Left ventricle myocardium inferior (tissue), 1 donor: Measurements from ENCODE around the gene HAUS3. TPM values are rescaled to one million over a fixed set of nuclear protein-coding genes. Genes with fewer than 3 reads are reported as not detected.

Experiments used
- DNase-seq: peaks from one replicate; pipeline ENCODE4 v3.0.0-alpha.2; 2020
- H3K27ac ChIP-seq: fragments of 200-600 bp; replicated peaks from 2 replicates; pipeline ENCODE4 v1.8.0; 2021
- H3K27me3 ChIP-seq: fragments of 200-600 bp; 2 replicates; pipeline ENCODE4 v1.8.0; 2021; ENCODE audit warnings: low read depth
- H3K36me3 ChIP-seq: fragments of 200-600 bp; 2 replicates; pipeline ENCODE4 v1.8.0; 2021
- H3K4me1 ChIP-seq: fragments of 200-600 bp; 2 replicates; pipeline ENCODE4 v1.8.0; 2021
- H3K4me3 ChIP-seq: fragments of 200-600 bp; 2 replicates; pipeline ENCODE4 v1.8.0; 2021; ENCODE audit warnings: mild to moderate bottlenecking, moderate library complexity
- H3K9me3 ChIP-seq: fragments of 200-600 bp; replicated peaks from 2 replicates; pipeline ENCODE4 v1.8.0; 2021
- intact Hi-C: fragments of 100-400 bp; cut with micrococcal nuclease; formaldehyde crosslinking; loops from one replicate; pipeline ENCODE4 v1.11.0; 2022
- total RNA-seq: library from RNA; stranded (reverse); fragmentation: NEBNext Ultra II Directional; extraction: Animal tissue kit (Norgen Biotek cat#: 25700); gene quantifications from one replicate; pipeline ENCODE4 v1.2.1, GENCODE V29; 2021
- TF ChIP-seq, protein P1 (sequence below): fragments of 200-600 bp; IDR thresholded peaks from 2 replicates; pipeline ENCODE4 v1.8.0; 2021; ENCODE audit warnings: antibody characterized with exemption, mild to moderate bottlenecking, borderline replicate concordance
- donor health status: DM: no; HTN: yes; CAD: no; lungs with severe emphysema.

HAUS3 gene
- total RNA-seq, 1 donor from 2014 or later = 6.4 TPM

DNA sequence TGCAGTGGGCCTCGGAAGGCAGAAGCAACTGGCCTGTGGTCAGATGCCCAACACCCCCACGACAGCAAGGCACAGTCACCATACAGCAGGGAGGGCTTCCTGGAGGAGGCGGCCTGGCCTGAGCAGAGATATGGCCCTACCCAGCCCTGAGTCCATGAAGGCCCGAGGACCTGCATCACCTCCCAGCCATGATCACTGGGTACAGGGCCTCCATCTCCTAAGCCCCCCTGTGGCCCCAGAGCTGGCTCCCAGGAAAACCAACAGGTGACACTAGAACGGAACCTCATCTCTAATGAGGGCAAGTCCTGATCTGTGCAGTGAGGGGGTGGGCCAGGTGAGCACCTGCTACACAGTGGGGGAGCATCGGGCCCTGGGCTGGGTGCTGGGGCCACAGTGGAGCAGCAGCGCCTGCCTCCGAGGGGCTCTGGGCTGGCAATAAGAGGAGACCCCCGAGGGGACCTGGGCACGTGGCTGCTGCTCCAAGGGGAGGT lies 46.2 kb upstream of the HAUS3 start:
- TF ChIP-seq, protein P1, sequence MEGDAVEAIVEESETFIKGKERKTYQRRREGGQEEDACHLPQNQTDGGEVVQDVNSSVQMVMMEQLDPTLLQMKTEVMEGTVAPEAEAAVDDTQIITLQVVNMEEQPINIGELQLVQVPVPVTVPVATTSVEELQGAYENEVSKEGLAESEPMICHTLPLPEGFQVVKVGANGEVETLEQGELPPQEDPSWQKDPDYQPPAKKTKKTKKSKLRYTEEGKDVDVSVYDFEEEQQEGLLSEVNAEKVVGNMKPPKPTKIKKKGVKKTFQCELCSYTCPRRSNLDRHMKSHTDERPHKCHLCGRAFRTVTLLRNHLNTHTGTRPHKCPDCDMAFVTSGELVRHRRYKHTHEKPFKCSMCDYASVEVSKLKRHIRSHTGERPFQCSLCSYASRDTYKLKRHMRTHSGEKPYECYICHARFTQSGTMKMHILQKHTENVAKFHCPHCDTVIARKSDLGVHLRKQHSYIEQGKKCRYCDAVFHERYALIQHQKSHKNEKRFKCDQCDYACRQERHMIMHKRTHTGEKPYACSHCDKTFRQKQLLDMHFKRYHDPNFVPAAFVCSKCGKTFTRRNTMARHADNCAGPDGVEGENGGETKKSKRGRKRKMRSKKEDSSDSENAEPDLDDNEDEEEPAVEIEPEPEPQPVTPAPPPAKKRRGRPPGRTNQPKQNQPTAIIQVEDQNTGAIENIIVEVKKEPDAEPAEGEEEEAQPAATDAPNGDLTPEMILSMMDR = no peak
- DNase-seq = no peak
- no peaks in the 10 kb centered on the region for H3K27me3 ChIP-seq
- peaks cover 3% of the 10 kb centered on the region for H3K4me1 ChIP-seq
- no peak overlapping the region for H3K4me3 ChIP-seq
- H3K9me3 ChIP-seq = no peaks in the 10 kb centered on the region
- no peaks in the 10 kb centered on the region for H3K36me3 ChIP-seq
- no peak overlapping the region for H3K27ac ChIP-seq
- intact Hi-C loops = no loop called here

DNA sequence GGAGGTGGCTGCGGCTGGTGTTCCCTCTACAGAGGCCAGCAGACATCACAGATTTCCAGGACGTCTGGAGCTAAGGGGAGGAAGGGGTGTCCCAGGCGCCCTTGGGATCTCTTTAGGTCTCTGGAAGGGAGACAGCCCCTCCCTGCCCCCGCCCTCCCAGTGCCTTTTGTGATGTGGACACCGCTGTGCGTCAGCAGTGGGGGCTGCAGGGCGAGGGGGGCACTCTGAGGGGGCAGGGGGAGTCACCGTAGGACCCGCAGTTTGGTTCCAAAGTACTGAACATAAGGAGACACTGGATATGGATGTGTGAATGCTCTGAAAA lies 45.6 kb upstream of the HAUS3 start:
- Histone ChIP-seq H3K4me3 (no peak overlapping the region), H3K27ac (no peak overlapping the region), H3K9me3 (no peaks in the 10 kb centered on the region), H3K36me3 (no peaks in the 10 kb centered on the region), H3K4me1 (peaks cover under 1% of the 10 kb centered on the region), H3K27me3 (no peaks in the 10 kb centered on the region)
- intact Hi-C loops = no loop called here
- DNase-seq = no peak
- TF ChIP-seq, protein P1 = no peak

DNA sequence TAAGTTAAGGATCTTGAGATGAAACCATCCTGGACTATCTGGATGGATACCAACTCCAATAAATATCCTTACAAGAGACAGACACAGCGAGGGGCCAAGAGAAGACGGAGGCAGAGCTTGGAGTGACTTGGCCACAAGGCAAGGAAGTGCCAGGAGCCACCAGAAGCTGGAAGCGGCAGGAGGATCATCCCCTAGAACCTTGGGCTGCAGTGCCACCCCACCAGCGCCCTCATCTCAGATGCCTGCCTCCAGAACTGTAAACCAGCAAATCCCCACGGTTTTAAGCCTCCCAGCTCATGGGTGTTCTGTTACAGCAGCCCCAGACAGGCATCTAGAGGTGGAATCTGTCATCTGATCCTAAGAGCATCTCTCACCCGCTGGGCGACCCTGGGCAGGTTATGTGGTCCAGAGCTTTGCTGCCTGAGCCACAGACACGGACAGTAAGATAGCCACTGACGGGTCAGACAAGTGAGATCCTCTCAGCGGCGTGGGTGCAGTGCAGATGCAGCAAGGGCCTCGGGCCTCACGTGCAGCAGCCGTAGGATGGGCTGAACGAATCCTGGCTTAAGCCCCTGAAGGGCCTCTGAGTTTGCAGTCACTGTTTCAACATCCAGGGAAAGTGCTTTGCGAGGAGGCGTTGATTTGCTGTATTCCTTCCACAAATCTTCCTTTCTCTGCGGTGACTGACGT lies 45.1 kb upstream of the HAUS3 start:
- Histone ChIP-seq H3K27me3 (no peaks in the 10 kb centered on the region), H3K4me3 (no peak overlapping the region), H3K9me3 (no peaks in the 10 kb centered on the region), H3K36me3 (no peaks in the 10 kb centered on the region), H3K4me1 (no peaks in the 10 kb centered on the region), H3K27ac (no peak overlapping the region)
- TF ChIP-seq, protein P1 = no peak
- intact Hi-C loops = no loop called here
- no peak for DNase-seq

DNA sequence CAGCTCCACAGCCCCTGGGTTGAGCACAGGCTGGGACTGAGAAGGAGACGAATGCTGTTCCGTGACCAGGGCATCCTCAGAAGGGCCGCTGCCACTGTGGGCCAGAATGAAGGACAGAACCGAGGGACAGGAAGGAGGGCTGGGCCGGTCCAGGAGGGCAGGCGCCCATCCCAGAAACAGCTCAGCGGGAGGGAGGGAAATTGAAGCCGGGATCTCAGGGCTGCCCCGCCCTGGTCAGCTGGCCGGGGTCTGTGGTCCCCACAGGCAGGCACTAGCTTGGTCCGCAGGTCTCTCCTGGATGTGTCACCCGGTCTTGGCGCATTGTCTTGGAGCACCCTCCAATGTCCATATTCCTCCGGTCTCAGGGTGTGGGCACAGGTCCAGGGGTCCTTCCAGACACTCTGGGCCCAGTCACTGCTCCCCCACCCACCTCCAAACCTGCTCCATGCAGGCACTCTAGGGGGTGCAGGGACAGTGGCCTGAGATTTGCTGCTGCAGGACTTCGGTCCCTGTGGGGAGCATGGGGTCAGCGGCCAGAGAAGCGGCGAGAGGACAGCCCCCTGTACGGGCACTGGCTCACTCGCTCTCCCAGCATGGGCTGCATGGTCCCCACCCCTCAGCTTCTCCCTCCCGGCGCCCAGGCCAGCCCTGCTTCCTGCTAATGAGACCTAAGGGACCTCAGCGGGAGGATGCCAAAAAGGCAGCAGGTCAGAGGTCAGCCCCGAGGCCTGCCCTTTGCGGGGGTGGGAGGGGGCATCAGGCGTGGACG lies 43.9 kb upstream of the HAUS3 start:
- Histone ChIP-seq H3K4me3 (no peak overlapping the region), H3K9me3 (no peaks in the 10 kb centered on the region), H3K27me3 (no peaks in the 10 kb centered on the region), H3K27ac (no peak overlapping the region), H3K36me3 (no peaks in the 10 kb centered on the region), H3K4me1 (no peaks in the 10 kb centered on the region)
- intact Hi-C loops = no loop called here
- DNase-seq = peak; percentile 11
- TF ChIP-seq, protein P1 = no peak

DNA sequence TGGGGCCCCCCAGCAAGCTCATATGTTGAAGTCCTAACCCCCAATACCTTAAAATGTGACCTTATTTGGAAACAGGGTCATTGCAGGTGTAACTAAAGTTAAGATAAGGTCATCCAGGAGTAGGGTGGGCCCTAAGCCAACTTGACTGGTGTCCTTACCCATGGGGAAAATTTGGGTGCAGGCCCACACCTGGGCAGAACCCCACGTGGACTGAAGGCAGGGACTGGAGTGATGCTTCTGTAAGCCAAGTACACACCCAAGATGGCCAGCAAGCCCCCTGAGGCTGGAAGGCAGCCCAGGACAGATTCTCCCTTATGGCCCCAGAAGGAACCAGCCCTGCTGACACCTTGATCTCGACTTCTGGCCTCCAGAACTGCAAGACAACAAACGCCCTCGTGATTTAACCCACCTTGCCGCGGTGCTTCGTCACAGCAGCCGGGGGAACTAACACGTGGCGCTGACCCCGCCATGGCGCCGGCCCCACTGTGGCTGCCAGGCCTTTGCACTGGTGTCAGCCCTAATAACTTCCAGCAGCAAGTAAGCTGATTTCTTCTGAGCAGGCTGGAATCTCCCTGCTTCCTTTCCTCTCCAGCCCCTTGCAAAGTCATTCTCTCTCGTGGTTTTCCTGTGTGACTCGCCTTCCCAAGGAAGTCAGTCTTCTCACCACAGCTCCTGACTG lies 43.2 kb upstream of the HAUS3 start:
- no peak overlapping the region for H3K27ac ChIP-seq
- H3K4me3 ChIP-seq = no peak overlapping the region
- TF ChIP-seq, protein P1 = no peak
- H3K9me3 ChIP-seq = no peaks in the 10 kb centered on the region
- no peaks in the 10 kb centered on the region for H3K4me1 ChIP-seq
- intact Hi-C loops = no loop called here
- no peaks in the 10 kb centered on the region for H3K36me3 ChIP-seq
- H3K27me3 ChIP-seq = no peaks in the 10 kb centered on the region
- DNase-seq = no peak
